K562 (cell line): ENCODE measurements around the gene IFITM2. TPM values are rescaled to one million over a fixed set of nuclear protein-coding genes. Genes with fewer than 3 reads are reported as not detected.

Experiments
- ATF1 ChIP-seq, 2 experiments: fragments of 450-650 bp in 1 of 2; IDR thresholded peaks; 2 replicates each; pipeline ENCODE4 v1.6.1; 2016; ENCODE audit warnings: missing compliant biosample characterization in 1 of 2, missing genetic modification characterization in 1 of 2
- FOXP4 ChIP-seq: sonication (generic); formaldehyde crosslinking; IDR thresholded peaks from 2 replicates; pipeline ENCODE4 v1.8.0; 2022; ENCODE audit warnings: mild to moderate bottlenecking, missing genetic modification reagents, borderline replicate concordance
- ILF3 ChIP-seq: fragments of 450-650 bp; IDR thresholded peaks from 2 replicates; pipeline ENCODE4 v1.6.1; 2018; ENCODE audit warnings: antibody characterized with exemption, mild to moderate bottlenecking, moderate library complexity, borderline replicate concordance
- IRF9 ChIP-seq: fragments of 450-650 bp; IDR thresholded peaks from 2 replicates; pipeline ENCODE4 v1.6.1; 2016; ENCODE audit warnings: missing biosample characterization, missing genetic modification characterization
- MAZ ChIP-seq, 2 experiments: fragments of 450-650 bp in 1 of 2; sonication (generic) in 1 of 2; formaldehyde crosslinking; IDR thresholded peaks in 1 of 2; conservative IDR thresholded peaks in 1 of 2; 2 replicates each; pipeline versions ENCODE4 v1.4.0 to v1.5.0; 2020; ENCODE audit warnings: mild to moderate bottlenecking in 1 of 2, missing genetic modification reagents in 1 of 2
- NCOA6 ChIP-seq: fragments of 450-650 bp; IDR thresholded peaks from 2 replicates; pipeline ENCODE4 v1.6.1; 2017; ENCODE audit warnings: mild to moderate bottlenecking
- NFYB ChIP-seq: IDR thresholded peaks from 2 replicates; pipeline ENCODE4 v1.6.1; 2011; ENCODE audit warnings: mild to moderate bottlenecking, moderate library complexity; ENCODE audit not compliant: insufficient read length; ENCODE audit errors: extremely low read depth
- NKRF ChIP-seq: fragments of 450-650 bp; IDR thresholded peaks from 2 replicates; pipeline ENCODE4 v1.6.1; 2016; ENCODE audit warnings: borderline replicate concordance
- PHB ChIP-seq: fragments of 250-450 bp; sonication (Bioruptor Pico); IDR thresholded peaks from 2 replicates; pipeline ENCODE4 v1.5.0; 2021
- PURB ChIP-seq: sonication (generic); formaldehyde crosslinking; IDR thresholded peaks from 2 replicates; pipeline ENCODE4 v1.9.0; 2021; ENCODE audit warnings: low read depth, mild to moderate bottlenecking, missing genetic modification reagents
- STAG1 ChIP-seq: sonication (generic); formaldehyde crosslinking; IDR thresholded peaks from 2 replicates; pipeline ENCODE4 v1.5.0; 2020; ENCODE audit warnings: missing genetic modification reagents, borderline replicate concordance
- TCFL5 ChIP-seq: fragments of 250-450 bp; sonication (Bioruptor Pico); conservative IDR thresholded peaks from 2 replicates; pipeline ENCODE4 v1.6.1; 2021; ENCODE audit warnings: mild to moderate bottlenecking, moderate library complexity, matching md5 sums
- TEAD1 ChIP-seq, 2 experiments: fragments of 450-650 bp in 1 of 2; sonication (generic) in 1 of 2; formaldehyde crosslinking; IDR thresholded peaks; 2 replicates each; pipeline versions ENCODE4 v1.4.0 to v1.8.0; 2020 to 2022; ENCODE audit warnings: mild to moderate bottlenecking in 2 of 2, missing genetic modification reagents in 1 of 2
- YY1 ChIP-seq, 3 experiments: IDR thresholded peaks; 2 replicates each; pipeline ENCODE4 v1.6.1; 2011; ENCODE audit warnings: low read length in 2 of 3, mild to moderate bottlenecking in 2 of 3, moderate library complexity in 2 of 3, borderline replicate concordance in 1 of 3, control low read depth in 1 of 3, low read depth in 1 of 3; ENCODE audit not compliant: insufficient read depth in 3 of 3, insufficient replicate concordance in 2 of 3, control insufficient read depth in 1 of 3, insufficient read length in 1 of 3; ENCODE audit errors: extremely low read depth in 1 of 3
- ZC3H4 ChIP-seq: sonication (generic); formaldehyde crosslinking; IDR thresholded peaks from 2 replicates; pipeline ENCODE4 v1.9.0; 2021; ENCODE audit warnings: missing genetic modification reagents, borderline replicate concordance
- ZNF507 ChIP-seq: conservative IDR thresholded peaks from 2 replicates; pipeline ENCODE4 v1.6.1; 2017; ENCODE audit warnings: missing genetic modification characterization, missing compliant biosample characterization
- ZNF76 ChIP-seq: fragments of 250-450 bp; sonication (Bioruptor Pico); IDR thresholded peaks from 2 replicates; pipeline ENCODE4 v1.4.0; 2020; ENCODE audit warnings: mild to moderate bottlenecking, moderate library complexity, borderline replicate concordance
- ZNF766 ChIP-seq: fragments of 200-800 bp; sonication (Bioruptor generic); conservative IDR thresholded peaks from 2 replicates; pipeline ENCODE4 v1.6.1; 2016; ENCODE audit warnings: missing genetic modification characterization, missing compliant biosample characterization
- ZNF77 ChIP-seq: fragments of 250-450 bp; sonication (Bioruptor Pico); IDR thresholded peaks from 2 replicates; pipeline ENCODE4 v1.5.0; 2020
- polyA plus RNA-seq, 8 experiments: library from polyadenylated mRNA; depleted of rRNA in 4 of 8; stranded (reverse) in 5 of 8; unstranded in 3 of 8; fragments of >200 nt; fragmentation: Nextera tagmentation in 2 of 8; fragmentation: Illumina TruSeq in 1 of 8; extraction: Ambion mirVana in 2 of 8; extraction: Trizol in 1 of 8; gene quantifications; 2 replicates each; pipeline versions ENCODE4 v1.2.1 to v1.2.3, GENCODE V29; 2011 to 2014; ENCODE audit warnings: inconsistent platforms in 1 of 8, missing spikeins in 1 of 8
- total RNA-seq, 7 experiments: library from RNA; depleted of rRNA in 6 of 7; stranded (reverse); fragments of >200 nt in 6 of 7; fragmentation: Illumina TruSeq in 2 of 7; extraction: Trizol in 2 of 7; gene quantifications; 2 replicates each; pipeline versions ENCODE4 v1.2.1 to v1.2.3, GENCODE V29; 2011 to 2021; ENCODE audit warnings: low replicate concordance in 1 of 7
- TF ChIP-seq, protein P1 (sequence below): fragments of 450-650 bp; formaldehyde crosslinking; IDR thresholded peaks from 2 replicates; pipeline ENCODE4 v1.4.0; 2020; ENCODE audit warnings: mild to moderate bottlenecking, moderate library complexity

IFITM2 gene
- total and polyA plus RNA-seq, 9 of the 15 experiments (the other 6 are each of a cell fraction or from before 2014, with no cell fraction given), result 52.8 to 4,872 (median 356) TPM

DNA sequence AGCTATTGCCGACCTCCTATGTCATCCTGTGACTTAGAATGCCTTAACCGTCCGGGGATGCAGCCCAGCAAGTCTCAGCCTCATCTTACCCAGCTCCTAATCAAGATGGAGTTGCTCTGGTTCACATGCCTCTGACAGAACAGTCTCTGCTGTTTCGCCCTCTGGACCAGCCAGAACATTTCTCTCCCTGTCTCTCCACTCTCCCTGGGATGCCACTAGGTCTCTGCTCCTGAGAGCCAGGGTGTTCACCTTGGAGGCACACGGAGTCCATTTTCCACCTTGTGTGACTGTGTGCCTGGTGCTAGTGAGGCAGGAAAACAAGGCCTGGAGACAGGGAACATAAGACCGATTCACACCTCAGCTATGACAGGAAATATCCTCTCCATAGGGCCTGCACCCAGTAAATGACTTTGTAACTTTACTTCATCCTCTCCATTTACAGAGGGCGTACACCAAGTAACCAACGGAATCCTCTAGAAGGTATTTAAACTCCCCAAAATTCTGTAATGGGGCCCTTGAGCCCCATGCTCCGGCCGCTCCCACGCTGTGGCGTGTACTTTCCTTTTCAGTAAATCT is 44.9 kb downstream of the IFITM2 start (continued):
- TF ChIP-seq ILF3 (no peak), ZC3H4 (CRISPR knock-in tag) (no peak), NCOA6 (no peak), PURB (CRISPR knock-in tag) (no peak), PHB (CRISPR knock-in tag) (0 out of 2 replicates have a peak, but pooled peaks have one; percentile 60), FOXP4 (CRISPR knock-in tag) (no peak), TCFL5 (CRISPR knock-in tag) (peak; percentile 92), ATF1 (CRISPR knock-in tag; IDR thresholded peaks at IDR 0.05) (no peak), ATF1 (tag; IDR thresholded peaks at IDR 0.05) (peak; percentile 66), IRF9 (tag) (peak; percentile 94), ZNF766 (CRISPR knock-in tag) (peak; percentile 94), MAZ (CRISPR knock-in tag; conservative IDR thresholded peaks at IDR 0.05 in 1 of 2, IDR thresholded peaks at IDR 0.05 in 1 of 2) (peak in 1 of 2 experiments; percentile 90; a peak in 2 of 4 replicates), TEAD1 (CRISPR knock-in tag; IDR thresholded peaks at IDR 0.05) (peak in 1 of 2 experiments; percentile 97; a peak in 2 of 4 replicates), ZNF76 (CRISPR knock-in tag) (peak; percentile 99), STAG1 (CRISPR knock-in tag) (no peak), NKRF (no peak), YY1 (IDR thresholded peaks at IDR 0.05; ENCODE audit: borderline replicate concordance in 1 of 3, control insufficient read depth in 1 of 3, extremely low read depth in 1 of 3, insufficient read depth in 3 of 3, insufficient read length in 1 of 3, insufficient replicate concordance in 2 of 3, low read depth in 1 of 3, low read length in 2 of 3) (peak in 1 of 3 experiments; percentile 53), NFYB (no peak), ZNF507 (peak; percentile 58), ZNF77 (no peak)
- TF ChIP-seq, protein P1, sequence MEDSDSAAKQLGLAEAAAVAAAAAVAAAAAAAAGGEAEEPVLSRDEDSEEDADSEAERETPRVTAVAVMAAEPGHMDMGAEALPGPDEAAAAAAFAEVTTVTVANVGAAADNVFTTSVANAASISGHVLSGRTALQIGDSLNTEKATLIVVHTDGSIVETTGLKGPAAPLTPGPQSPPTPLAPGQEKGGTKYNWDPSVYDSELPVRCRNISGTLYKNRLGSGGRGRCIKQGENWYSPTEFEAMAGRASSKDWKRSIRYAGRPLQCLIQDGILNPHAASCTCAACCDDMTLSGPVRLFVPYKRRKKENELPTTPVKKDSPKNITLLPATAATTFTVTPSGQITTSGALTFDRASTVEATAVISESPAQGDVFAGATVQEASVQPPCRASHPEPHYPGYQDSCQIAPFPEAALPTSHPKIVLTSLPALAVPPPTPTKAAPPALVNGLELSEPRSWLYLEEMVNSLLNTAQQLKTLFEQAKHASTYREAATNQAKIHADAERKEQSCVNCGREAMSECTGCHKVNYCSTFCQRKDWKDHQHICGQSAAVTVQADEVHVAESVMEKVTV (CRISPR knock-in tag), result 0 out of 2 replicates have a peak, but pooled peaks have one; percentile 5
